GM12891 (cell line): ENCODE results near the gene LRCH1.

Experiments
- POLR2A ChIP-seq: IDR thresholded peaks from 2 replicates; pipeline ENCODE4 v1.6.1; 2011; ENCODE audit warnings: low read depth, low read length, control low read depth
- POLR2AphosphoS5 ChIP-seq: IDR thresholded peaks from 2 replicates; pipeline ENCODE4 v1.6.1; 2011; ENCODE audit warnings: low read depth, low read length, control low read depth
- TAF1 ChIP-seq: IDR thresholded peaks from 2 replicates; pipeline ENCODE4 v1.6.1; 2011; ENCODE audit warnings: low read depth, low read length, control low read depth

- no peak for TF ChIP-seq POLR2AphosphoS5
- no peak for TF ChIP-seq POLR2A
- no peak for TF ChIP-seq TAF1
Observed at GRCh38 chr13:46572752-46573431, 19.9 kb downstream of the LRCH1 start.
